A549 (cell line): ENCODE data around the gene CA11. TPM values are rescaled to one million over a fixed set of nuclear protein-coding genes. Genes with fewer than 3 reads are reported as not detected.

ENCODE experiments used
- ATAC-seq, 2 experiments: fragments of 200-7000 bp in 1 of 2; fragments of >200 bp in 1 of 2; cut with Nextera tagmentation in 1 of 2; cut with Tn5 transposase in 1 of 2; 3 replicates each; pipeline versions ENCODE4 v1.8.0 to v1.9.1; 2018 to 2020; ENCODE audit warnings: mild to moderate bottlenecking in 1 of 2, moderate library complexity in 1 of 2
- CTCF ChIA-PET: fragments of 300-600 bp; sonication (Branson Sonifier 250); formaldehyde crosslinking; extraction: SDS; loops from one replicate; lab custom pipeline; 2021; ENCODE audit warnings: antibody characterized with exemption, inconsistent platforms; lab: Yijun Ruan, JAX
- POLR2A ChIA-PET: fragments of 350-600 bp; formaldehyde crosslinking; extraction: SDS; loops from one replicate; lab custom pipeline; 2021; ENCODE audit warnings: antibody characterized with exemption, inconsistent platforms; lab: Yijun Ruan, JAX
- DNase-seq, 2 experiments: peaks; one replicate each; pipeline versions ENCODE4 v3.0.0 to v3.0.0-alpha.2; 2011 to 2016; ENCODE audit warnings: low read depth in 1 of 2, low spot score in 1 of 2
- FAIRE-seq: peaks from 2 replicates; lab custom pipeline; 2011; peaks lifted over from hg19 to GRCh38; lab: Jason Lieb, UNC
- H3K27ac ChIP-seq, 2 experiments: fragments of >200 bp; sonication (Bioruptor Twin); formaldehyde crosslinking; 3 replicates each; pipeline ENCODE4 v1.5.1; 2016 to 2017
- H3K4me1 ChIP-seq: fragments of >200 bp; sonication (Bioruptor Twin); formaldehyde crosslinking; 3 replicates; pipeline ENCODE4 v1.6.1; 2016
- H3K4me2 ChIP-seq: fragments of >200 bp; sonication (Bioruptor Twin); formaldehyde crosslinking; 3 replicates; pipeline ENCODE4 v1.6.1; 2016
- H3K4me3 ChIP-seq: fragments of >200 bp; sonication (Bioruptor Twin); formaldehyde crosslinking; 3 replicates; pipeline ENCODE4 v1.5.1; 2016
- H3K9me3 ChIP-seq: fragments of >200 bp; sonication (Bioruptor Twin); formaldehyde crosslinking; 3 replicates; pipeline ENCODE4 v1.6.1; 2016
- BHLHE40 ChIP-seq: IDR thresholded peaks from 2 replicates; pipeline ENCODE4 v1.6.1; 2012; ENCODE audit warnings: low read depth, low read length, inconsistent platforms
- CHD2 ChIP-seq: fragments of 150-350 bp; IDR thresholded peaks from 2 replicates; pipeline ENCODE4 v1.6.1; 2014; ENCODE audit warnings: low read length; ENCODE audit not compliant: partially characterized antibody
- EHF ChIP-seq: fragments of 250-450 bp; sonication (Bioruptor Pico); IDR thresholded peaks from 2 replicates; pipeline ENCODE4 v1.5.0; 2020; ENCODE audit warnings: mild to moderate bottlenecking
- EHMT2 ChIP-seq: fragments of 200-600 bp; sonication (generic); IDR thresholded peaks from 2 replicates; pipeline ENCODE4 v1.6.1; 2016; ENCODE audit warnings: antibody characterized with exemption, low read depth, mild to moderate bottlenecking, moderate library complexity
- FOSB ChIP-seq: fragments of 250-450 bp; sonication (Bioruptor Pico); IDR thresholded peaks from 2 replicates; pipeline ENCODE4 v1.5.0; 2020; ENCODE audit warnings: mild to moderate bottlenecking, moderate library complexity
- FOXS1 ChIP-seq: fragments of 250-450 bp; sonication (Bioruptor Pico); IDR thresholded peaks from 2 replicates; pipeline ENCODE4 v1.5.0; 2020; ENCODE audit warnings: mild to moderate bottlenecking, moderate library complexity
- HEYL ChIP-seq: fragments of 250-450 bp; sonication (Bioruptor Pico); IDR thresholded peaks from 2 replicates; pipeline ENCODE4 v1.8.0; 2021; ENCODE audit warnings: mild to moderate bottlenecking, moderate library complexity
- HMGXB4 ChIP-seq: fragments of 250-450 bp; sonication (Bioruptor Pico); IDR thresholded peaks from 2 replicates; pipeline ENCODE4 v1.5.0; 2021; ENCODE audit warnings: mild to moderate bottlenecking, moderate library complexity, borderline replicate concordance
- JUNB ChIP-seq: fragments of >200 bp; sonication (Bioruptor Twin); formaldehyde crosslinking; IDR thresholded peaks from 2 replicates; pipeline ENCODE4 v1.6.1; 2016
- KDM5A ChIP-seq: fragments of 200-600 bp; sonication (generic); IDR thresholded peaks from 2 replicates; pipeline ENCODE4 v1.6.1; 2016; ENCODE audit warnings: antibody characterized with exemption, mild to moderate bottlenecking
- NPAS2 ChIP-seq: fragments of 250-450 bp; sonication (Bioruptor Pico); IDR thresholded peaks from 2 replicates; pipeline ENCODE4 v1.8.0; 2022; ENCODE audit warnings: mild to moderate bottlenecking, moderate library complexity, borderline replicate concordance
- RARB ChIP-seq: fragments of 250-450 bp; sonication (Bioruptor Pico); IDR thresholded peaks from 2 replicates; pipeline ENCODE4 v1.8.0; 2021; ENCODE audit warnings: mild to moderate bottlenecking, moderate library complexity
- RFX5 ChIP-seq: fragments of 450-650 bp; IDR thresholded peaks from 2 replicates; pipeline ENCODE4 v1.7.1; 2014; ENCODE audit warnings: antibody characterized with exemption, mild to moderate bottlenecking, moderate library complexity
- SREBF2 ChIP-seq: fragments of 450-650 bp; IDR thresholded peaks from 2 replicates; pipeline ENCODE4 v1.6.1; 2014; ENCODE audit warnings: mild to moderate bottlenecking, moderate library complexity
- TP53 ChIP-seq: fragments of 250-450 bp; sonication (Bioruptor Pico); IDR thresholded peaks from 2 replicates; pipeline ENCODE4 v1.5.0; 2021; ENCODE audit warnings: mild to moderate bottlenecking, moderate library complexity
- ZSCAN20 ChIP-seq: fragments of 250-450 bp; sonication (Bioruptor Pico); IDR thresholded peaks from 2 replicates; pipeline ENCODE4 v1.8.0; 2022; ENCODE audit warnings: mild to moderate bottlenecking, moderate library complexity
- WGBS: methylation state at CpG from one replicate; pipeline ENCODE4 v1.1.6; 2017; ENCODE audit errors: missing lambda C conversion rate; 5-methylcytosine and 5-hydroxymethylcytosine counted together
- polyA plus RNA-seq, 4 experiments: library from polyadenylated mRNA; depleted of rRNA in 3 of 4; stranded (reverse); fragments of >200 nt; fragmentation: RNase III in 1 of 4; extraction: RNeasy Plus Mini Kit Qiagen cat#74134 plus additional on column Dnase treatment in 1 of 4; gene quantifications; 2 replicates in 3 of 4; 3 replicates in 1 of 4; pipeline ENCODE4 v1.2.3, GENCODE V29; 2011 to 2017

CA11 gene
- polyA plus RNA-seq, 2 of the 4 experiments (the other 2 are of a cell fraction) = 9.8 to 21.0 TPM

- whole genome bisulfite sequencing = 1% methylated on average over 18 of the region's 18 CpGs
- TF ChIP-seq SREBF2 (no peak), JUNB (no peak), RARB (peak; percentile 16; the same call in 1 of the 2 replicates)
- ATAC-seq (no peak), FAIRE-seq (no peak), DNase-seq (no peak)
- H3K4me2 ChIP-seq = peak overlapping the region; percentile 92
- POLR2A ChIA-PET = interaction anchor here (0.6 to 3.6 kb wide), 18 partner anchors 9 to 1230 kb away, joined by 3 to 70 read pairs (median 6); partner anchors contain the start of genes CA11, KDELR1, SYNGR4 and TMEM143
- H3K4me1 ChIP-seq = peaks cover 46% of the 10 kb centered on the region
- CTCF ChIA-PET = interaction anchor here (0.6 to 18.9 kb wide), 9 partner anchors 9 to 508 kb away, joined by 3 to 396 read pairs (median 8); partner anchors contain the start of genes CA11 and SPACA4
- peak overlapping the region; percentile 68 for H3K4me3 ChIP-seq
- H3K9me3 ChIP-seq = no peaks in the 10 kb centered on the region
- peak overlapping the region; percentile 89 to 90 for H3K27ac ChIP-seq
Measured at GRCh38 chr19:48618278-48618915, 27.6 kb downstream of the CA11 start.

- peak overlapping the region; percentile 68 for H3K4me3 ChIP-seq
- no peak for FAIRE-seq
- H3K27ac ChIP-seq = peak overlapping the region; percentile 89 to 90
- H3K9me3 ChIP-seq = no peaks in the 10 kb centered on the region
- 56% methylated on average over 18 of the region's 18 CpGs for WGBS
- no peak for DNase-seq
- CTCF ChIA-PET = interaction anchor here (1.0 to 18.9 kb wide), 10 partner anchors 9 to 351 kb away, joined by 3 to 396 read pairs (median 6); partner anchors contain the start of genes DBP and SPACA4
- no peak for ATAC-seq
- POLR2A ChIA-PET = interaction anchor here (0.9 to 3.6 kb wide), 4 partner anchors 8 to 296 kb away, joined by 3 to 70 read pairs (median 7); no protein-coding TSS in a partner anchor
- H3K4me1 ChIP-seq = peaks cover 44% of the 10 kb centered on the region
- TF ChIP-seq EHF (CRISPR knock-in tag) (no peak), HEYL (CRISPR knock-in tag) (no peak), NPAS2 (CRISPR knock-in tag) (no peak), RARB (no peak), RFX5 (no peak), ZSCAN20 (no peak), TP53 (CRISPR knock-in tag) (0 out of 2 replicates have a peak, but pooled peaks have one; percentile 27), BHLHE40 (0 out of 2 replicates have a peak, but pooled peaks have one; percentile 4), FOXS1 (CRISPR knock-in tag) (no peak)
- peak overlapping the region; percentile 92 for H3K4me2 ChIP-seq
Measured at GRCh38 chr19:48617146-48617937, 28.6 kb downstream of the CA11 start.

- TF ChIP-seq EHMT2 = no peak
- no peak for TF ChIP-seq KDM5A
- TF ChIP-seq FOSB (CRISPR knock-in tag) = no peak
- no peak for TF ChIP-seq CHD2
- no peak for TF ChIP-seq HMGXB4 (CRISPR knock-in tag)
- no peak for ATAC-seq
- CTCF ChIA-PET = interaction anchor here (0.7 to 18.9 kb wide), 8 partner anchors 8 to 350 kb away, joined by 3 to 396 read pairs (median 6); partner anchors contain the start of genes DBP and SPACA4
- POLR2A ChIA-PET = interaction anchor here (0.6 to 3.6 kb wide), 3 partner anchors 7 to 124 kb away, joined by 4 to 70 read pairs (median 4); no protein-coding TSS in a partner anchor
- no peak for FAIRE-seq
- Histone ChIP-seq H3K9me3 (no peaks in the 10 kb centered on the region), H3K4me1 (peaks cover 44% of the 10 kb centered on the region), H3K4me3 (peak overlapping the region; percentile 68; the same call in 2 of the 3 replicates), H3K27ac (peak overlapping the region in 1 of 2 experiments; percentile 90; a peak in 3 of 6 replicates), H3K4me2 (peak overlapping the region; percentile 92)
- 76% methylated on average over 12 of the region's 12 CpGs for WGBS
- no peak for DNase-seq
Measured at GRCh38 chr19:48616491-48617056, 29.4 kb downstream of the CA11 start.
